A549 (cell line): ENCODE measurements around the gene UNC13A. TPM values are rescaled to one million over a fixed set of nuclear protein-coding genes. Genes with fewer than 3 reads are reported as not detected.

Source experiments
- ATAC-seq, 2 experiments: fragments of 200-7000 bp in 1 of 2; fragments of >200 bp in 1 of 2; cut with Nextera tagmentation in 1 of 2; cut with Tn5 transposase in 1 of 2; 3 replicates each; pipeline versions ENCODE4 v1.8.0 to v1.9.1; 2018 to 2020; ENCODE audit warnings: mild to moderate bottlenecking in 1 of 2, moderate library complexity in 1 of 2
- CTCF ChIA-PET: fragments of 300-600 bp; sonication (Branson Sonifier 250); formaldehyde crosslinking; extraction: SDS; loops from one replicate; lab custom pipeline; 2021; ENCODE audit warnings: antibody characterized with exemption, inconsistent platforms; lab: Yijun Ruan, JAX
- POLR2A ChIA-PET: fragments of 350-600 bp; formaldehyde crosslinking; extraction: SDS; loops from one replicate; lab custom pipeline; 2021; ENCODE audit warnings: antibody characterized with exemption, inconsistent platforms; lab: Yijun Ruan, JAX
- DNase-seq, 2 experiments: peaks; one replicate each; pipeline versions ENCODE4 v3.0.0 to v3.0.0-alpha.2; 2011 to 2016; ENCODE audit warnings: low read depth in 1 of 2, low spot score in 1 of 2
- FAIRE-seq: peaks from 2 replicates; lab custom pipeline; 2011; peaks lifted over from hg19 to GRCh38; lab: Jason Lieb, UNC
- H3K27ac ChIP-seq, 2 experiments: fragments of >200 bp; sonication (Bioruptor Twin); formaldehyde crosslinking; 3 replicates each; pipeline ENCODE4 v1.5.1; 2016 to 2017
- H3K4me1 ChIP-seq: fragments of >200 bp; sonication (Bioruptor Twin); formaldehyde crosslinking; 3 replicates; pipeline ENCODE4 v1.6.1; 2016
- H3K4me2 ChIP-seq: fragments of >200 bp; sonication (Bioruptor Twin); formaldehyde crosslinking; 3 replicates; pipeline ENCODE4 v1.6.1; 2016
- H3K4me3 ChIP-seq: fragments of >200 bp; sonication (Bioruptor Twin); formaldehyde crosslinking; 3 replicates; pipeline ENCODE4 v1.5.1; 2016
- H3K9me3 ChIP-seq: fragments of >200 bp; sonication (Bioruptor Twin); formaldehyde crosslinking; 3 replicates; pipeline ENCODE4 v1.6.1; 2016
- CBX2 ChIP-seq: fragments of 200-600 bp; sonication (generic); IDR thresholded peaks from 2 replicates; pipeline ENCODE4 v1.6.1; 2016; ENCODE audit warnings: low read depth, mild to moderate bottlenecking, borderline replicate concordance
- CBX8 ChIP-seq: fragments of 200-600 bp; sonication (generic); IDR thresholded peaks from 2 replicates; pipeline ENCODE4 v1.6.1; 2016
- CEBPB ChIP-seq, 2 experiments: fragments of >200 bp in 1 of 2; sonication (Bioruptor Twin) in 1 of 2; formaldehyde crosslinking in 1 of 2; IDR thresholded peaks; 2 replicates each; pipeline ENCODE4 v1.6.1; 2012 to 2016
- CHD2 ChIP-seq: fragments of 150-350 bp; IDR thresholded peaks from 2 replicates; pipeline ENCODE4 v1.6.1; 2014; ENCODE audit warnings: low read length; ENCODE audit not compliant: partially characterized antibody
- CHD4 ChIP-seq: fragments of 200-600 bp; sonication (generic); IDR thresholded peaks from 2 replicates; pipeline ENCODE4 v1.6.1; 2016; ENCODE audit warnings: antibody characterized with exemption, mild to moderate bottlenecking, borderline replicate concordance
- EHF ChIP-seq: fragments of 250-450 bp; sonication (Bioruptor Pico); IDR thresholded peaks from 2 replicates; pipeline ENCODE4 v1.5.0; 2020; ENCODE audit warnings: mild to moderate bottlenecking
- ESRRA ChIP-seq: fragments of 150-350 bp; IDR thresholded peaks from 2 replicates; pipeline ENCODE4 v1.6.1; 2014; ENCODE audit warnings: mild to moderate bottlenecking, low read length, borderline replicate concordance
- FOSB ChIP-seq: fragments of 250-450 bp; sonication (Bioruptor Pico); IDR thresholded peaks from 2 replicates; pipeline ENCODE4 v1.5.0; 2020; ENCODE audit warnings: mild to moderate bottlenecking, moderate library complexity
- HOXB13 ChIP-seq: fragments of 250-450 bp; sonication (Bioruptor Pico); IDR thresholded peaks from 2 replicates; pipeline ENCODE4 v1.5.0; 2020; ENCODE audit warnings: low read depth, mild to moderate bottlenecking, moderate library complexity
- MAFK ChIP-seq: fragments of 450-650 bp; IDR thresholded peaks from 2 replicates; pipeline ENCODE4 v1.6.1; 2014; ENCODE audit not compliant: partially characterized antibody
- MYC ChIP-seq: IDR thresholded peaks from 2 replicates; pipeline ENCODE4 v1.6.1; 2012; ENCODE audit warnings: mild to moderate bottlenecking, inconsistent platforms, low read length, improper control_type of control experiment, borderline replicate concordance
- NFE2L2 ChIP-seq: fragments of 150-350 bp; conservative IDR thresholded peaks from 2 replicates; pipeline ENCODE4 v1.6.1; 2014; ENCODE audit warnings: low read length
- NR3C1 ChIP-seq: fragments of >200 bp; sonication (Bioruptor Twin); formaldehyde crosslinking; IDR thresholded peaks from 3 replicates; pipeline ENCODE4 v1.6.1; 2017
- PHF8 ChIP-seq: fragments of 200-600 bp; sonication (generic); IDR thresholded peaks from 2 replicates; pipeline ENCODE4 v1.6.1; 2016; ENCODE audit warnings: low read depth, mild to moderate bottlenecking, antibody characterized with exemption, moderate library complexity, borderline replicate concordance
- POLR2AphosphoS2 ChIP-seq: conservative IDR thresholded peaks from 2 replicates; pipeline ENCODE4 v1.6.1; 2012; ENCODE audit warnings: low read length, improper control_type of control experiment, inconsistent platforms
- RCOR1 ChIP-seq: fragments of 150-350 bp; IDR thresholded peaks from 2 replicates; pipeline ENCODE4 v1.6.1; 2014; ENCODE audit warnings: antibody characterized with exemption, low read length, low read depth
- RNF2 ChIP-seq: fragments of 200-600 bp; sonication (generic); IDR thresholded peaks from 2 replicates; pipeline ENCODE4 v1.6.1; 2016; ENCODE audit warnings: low read depth, mild to moderate bottlenecking, antibody characterized with exemption, moderate library complexity, borderline replicate concordance
- ZC3H11A ChIP-seq: fragments of 450-650 bp; IDR thresholded peaks from 2 replicates; pipeline ENCODE4 v1.6.1; 2014; ENCODE audit warnings: antibody characterized with exemption, mild to moderate bottlenecking
- ZFP36 ChIP-seq: fragments of 450-650 bp; IDR thresholded peaks from 2 replicates; pipeline ENCODE4 v1.6.1; 2014; ENCODE audit warnings: borderline replicate concordance; ENCODE audit not compliant: partially characterized antibody
- ZNF302 ChIP-seq: fragments of 250-450 bp; sonication (Bioruptor Pico); IDR thresholded peaks from 2 replicates; pipeline ENCODE4 v1.9.0; 2021; ENCODE audit warnings: inconsistent platforms, mild to moderate bottlenecking, moderate library complexity
- ZSCAN20 ChIP-seq: fragments of 250-450 bp; sonication (Bioruptor Pico); IDR thresholded peaks from 2 replicates; pipeline ENCODE4 v1.8.0; 2022; ENCODE audit warnings: mild to moderate bottlenecking, moderate library complexity
- WGBS: methylation state at CpG from one replicate; pipeline ENCODE4 v1.1.6; 2017; ENCODE audit errors: missing lambda C conversion rate; 5-methylcytosine and 5-hydroxymethylcytosine counted together
- polyA plus RNA-seq, 4 experiments: library from polyadenylated mRNA; depleted of rRNA in 3 of 4; stranded (reverse); fragments of >200 nt; fragmentation: RNase III in 1 of 4; extraction: RNeasy Plus Mini Kit Qiagen cat#74134 plus additional on column Dnase treatment in 1 of 4; gene quantifications; 2 replicates in 3 of 4; 3 replicates in 1 of 4; pipeline ENCODE4 v1.2.3, GENCODE V29; 2011 to 2017
- TF ChIP-seq, protein P1 (sequence below): IDR thresholded peaks from 2 replicates; pipeline ENCODE4 v1.6.1; 2012

UNC13A gene
- polyA plus RNA-seq, 2 of the 4 experiments (the other 2 are of a cell fraction): 3.1 to 4.2 TPM

DNA sequence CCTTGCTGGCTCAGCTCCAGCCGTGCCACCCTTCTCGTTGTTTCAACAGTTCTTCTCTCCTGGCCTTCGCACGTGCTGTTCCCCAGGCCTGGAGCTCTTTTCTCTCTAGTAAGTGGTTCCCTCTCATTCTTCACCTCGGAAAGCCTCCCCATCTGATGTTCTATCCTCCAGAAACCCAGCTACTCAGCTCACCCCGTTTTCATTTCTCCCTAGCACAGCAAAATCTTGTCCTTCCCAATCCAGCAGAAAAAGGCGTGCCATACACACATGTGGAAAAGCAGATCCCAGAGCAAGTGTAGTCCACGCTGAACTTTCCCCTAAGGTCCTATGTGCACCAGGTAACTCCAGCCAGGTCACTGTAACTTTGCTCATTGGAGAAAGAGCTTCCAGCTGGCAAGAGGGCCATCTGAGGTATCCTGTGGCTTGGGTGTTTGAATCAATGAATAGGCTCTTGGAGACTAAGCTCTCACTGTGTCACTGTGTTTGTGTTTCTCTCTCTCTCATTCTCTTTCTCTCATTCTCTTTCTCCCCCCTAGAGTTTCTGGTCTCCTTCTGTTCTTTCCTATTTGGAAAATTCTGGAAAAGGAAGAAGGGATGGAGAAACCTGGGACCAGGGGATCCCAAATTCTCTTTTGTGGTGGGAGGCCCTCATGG lies 83.7 kb downstream of the UNC13A start:
- POLR2A ChIA-PET: no interaction called here
- H3K4me1 ChIP-seq: peaks cover 10% of the 10 kb centered on the region; the same call in 2 of the 3 replicates
- DNase-seq (no peak), FAIRE-seq (no peak), ATAC-seq (no peak)
- no peak overlapping the region for H3K27ac ChIP-seq
- CTCF ChIA-PET: interaction anchor here (0.8 to 1.3 kb wide), 4 partner anchors 25 to 171 kb away, joined by 3 to 4 read pairs (median 3); no protein-coding TSS in a partner anchor
- TF ChIP-seq MYC: no peak
- TF ChIP-seq CHD2: no peak
- H3K4me2 ChIP-seq: no peak overlapping the region
- no peaks in the 10 kb centered on the region for H3K9me3 ChIP-seq
- no peak overlapping the region for H3K4me3 ChIP-seq
- 78% methylated on average over 8 of the region's 8 CpGs for WGBS

- no peak overlapping the region for H3K27ac ChIP-seq
- peaks cover 10% of the 10 kb centered on the region; the same call in 2 of the 3 replicates for H3K4me1 ChIP-seq
- no peak overlapping the region for H3K4me3 ChIP-seq
- ChIA-PET CTCF (interaction anchor here (1.0 to 1.2 kb wide), 2 partner anchors 46 to 56 kb away, joined by 3 read pairs; no protein-coding TSS in a partner anchor), POLR2A (no interaction called here)
- TF ChIP-seq NFE2L2 (no peak), MAFK (no peak), RNF2 (no peak), ZC3H11A (no peak), NR3C1 (no peak), ZNF302 (no peak), HOXB13 (CRISPR knock-in tag) (no peak), ZFP36 (no peak), FOSB (CRISPR knock-in tag) (no peak), ESRRA (no peak), CBX2 (no peak), RCOR1 (no peak), EHF (CRISPR knock-in tag) (no peak), CBX8 (no peak), CHD4 (no peak), ZSCAN20 (CRISPR knock-in tag) (no peak), CEBPB (IDR thresholded peaks at IDR 0.05) (no peak)
- TF ChIP-seq, protein P1, sequence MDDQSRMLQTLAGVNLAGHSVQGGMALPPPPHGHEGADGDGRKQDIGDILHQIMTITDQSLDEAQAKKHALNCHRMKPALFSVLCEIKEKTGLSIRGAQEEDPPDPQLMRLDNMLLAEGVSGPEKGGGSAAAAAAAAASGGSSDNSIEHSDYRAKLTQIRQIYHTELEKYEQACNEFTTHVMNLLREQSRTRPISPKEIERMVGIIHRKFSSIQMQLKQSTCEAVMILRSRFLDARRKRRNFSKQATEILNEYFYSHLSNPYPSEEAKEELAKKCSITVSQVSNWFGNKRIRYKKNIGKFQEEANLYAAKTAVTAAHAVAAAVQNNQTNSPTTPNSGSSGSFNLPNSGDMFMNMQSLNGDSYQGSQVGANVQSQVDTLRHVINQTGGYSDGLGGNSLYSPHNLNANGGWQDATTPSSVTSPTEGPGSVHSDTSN: no peak
- ATAC-seq: no peak
- no peak overlapping the region for H3K4me2 ChIP-seq
- WGBS: 82% methylated on average over 7 of the region's 7 CpGs
- no peak for DNase-seq
- no peaks in the 10 kb centered on the region for H3K9me3 ChIP-seq
- FAIRE-seq: no peak
Measured at GRCh38 chr19:17602872-17603510, 85.2 kb downstream of the UNC13A start.

DNA sequence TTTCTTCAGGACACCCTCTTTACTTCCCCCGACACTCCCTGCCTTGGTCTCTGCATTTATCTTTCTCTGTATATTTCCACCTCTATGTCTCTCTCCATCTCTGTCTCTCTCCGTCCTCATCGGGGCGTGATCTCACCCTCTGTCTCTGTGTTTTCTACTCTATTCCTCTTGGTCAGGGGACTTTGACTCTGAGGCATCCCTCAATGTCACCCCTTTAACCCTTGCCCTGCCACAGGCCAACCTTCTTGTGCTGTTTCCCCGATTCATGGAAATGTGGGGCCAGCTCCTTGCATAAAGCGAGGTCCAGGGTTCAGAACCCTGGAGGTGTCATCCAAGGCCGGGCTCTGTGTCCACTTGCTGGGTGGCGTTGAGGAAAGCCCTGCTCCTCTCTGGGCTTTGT lies 85.9 kb downstream of the UNC13A start:
- POLR2A ChIA-PET: no interaction called here
- FAIRE-seq: no peak

More for the DNA sequence above, 85.9 kb downstream of the UNC13A start:
- TF ChIP-seq ZC3H11A (no peak), ZNF302 (no peak), POLR2AphosphoS2 (no peak), ZFP36 (no peak), PHF8 (no peak)
- TF ChIP-seq, all 56 proteins: peak for 0
- Histone ChIP-seq H3K4me2 (no peak overlapping the region), H3K4me1 (peaks cover 10% of the 10 kb centered on the region; the same call in 2 of the 3 replicates), H3K9me3 (no peaks in the 10 kb centered on the region), H3K4me3 (no peak overlapping the region), H3K27ac (no peak overlapping the region)
- no peak for ATAC-seq
- CTCF ChIA-PET: no interaction called here
- no peak for DNase-seq
- 60% methylated on average over 8 of the region's 8 CpGs for WGBS
